ENCODE data around the gene A4GALT. TPM values are rescaled to one million over a fixed set of nuclear protein-coding genes. Genes with fewer than 3 reads are reported as not detected.
"Not testable (repeated sequence)": the region's sequence is repeated elsewhere in the genome, so short reads cannot be mapped to it uniquely, and the experiment has no call there.

Gene A4GALT
- total RNA-seq, 5 donors from 2014 or later (not counting 1 experiment from before 2014, with no cell fraction given) = 0.26 to 0.60 (median 0.46) TPM; not detected in 2

- H3K27me3 Mint-ChIP-seq = peaks cover 0 to 17% of the 10 kb centered on the region in 2 donors
- no peak overlapping the region for H3K27ac Mint-ChIP-seq
- Histone ChIP-seq H3K36me3 (ENCODE audit: control insufficient read depth in 2 of 2, extremely low read depth in 1 of 2, insufficient read depth in 1 of 2, low read length in 1 of 2) (no peaks in the 10 kb centered on the region), H3K27me3 (replicated peaks in 1 of 2; ENCODE audit: control insufficient read depth in 2 of 2, extremely low read depth in 1 of 2, insufficient read depth in 2 of 2, low read length in 1 of 2) (peaks cover 0 to 27% of the 10 kb centered on the region in 2 experiments), H3K4me3 (ENCODE audit: control insufficient read depth in 1 of 2, extremely low read depth in 1 of 2, low read length in 1 of 2) (no peak overlapping the region), H3K4me1 (ENCODE audit: control insufficient read depth in 1 of 2, extremely low read depth in 1 of 2, insufficient read depth in 2 of 2, low read length in 2 of 2) (no peaks in the 10 kb centered on the region), H3K27ac (ENCODE audit: low read length) (no peak overlapping the region), H3K9me3 (no peaks in the 10 kb centered on the region)
- no peak overlapping the region for H3K4me3 Mint-ChIP-seq
- no peaks in the 10 kb centered on the region for H3K36me3 Mint-ChIP-seq
- no peaks in the 10 kb centered on the region for H3K4me1 Mint-ChIP-seq
- WGBS (ENCODE audit: insufficient coverage) = 75% methylated on average over 2 of the region's 9 CpGs
- ChIA-PET CTCF (no interaction called here), POLR2A (no interaction called here)
- H3K9me3 Mint-ChIP-seq = no peaks in the 10 kb centered on the region
- ATAC-seq (replicated peaks in 1 of 4) (no peak), DNase-seq (no peak)
Observed at GRCh38 chr22:42743501-42743991, 22.9 kb upstream of the A4GALT start.

GRCh38 chr22:42742940-42743339 lies 22.3 kb upstream of the A4GALT start:
- ChIA-PET POLR2A (no interaction called here), CTCF (no interaction called here)
- DNase-seq (no peak), ATAC-seq (replicated peaks in 1 of 4) (no peak)
- Histone ChIP-seq H3K27ac (ENCODE audit: low read length) (no peak overlapping the region), H3K9me3 (no peaks in the 10 kb centered on the region), H3K27me3 (replicated peaks in 1 of 2; ENCODE audit: control insufficient read depth in 2 of 2, extremely low read depth in 1 of 2, insufficient read depth in 2 of 2, low read length in 1 of 2) (peaks cover 0 to 27% of the 10 kb centered on the region in 2 experiments), H3K4me3 (ENCODE audit: control insufficient read depth in 1 of 2, extremely low read depth in 1 of 2, low read length in 1 of 2) (no peak overlapping the region), H3K4me1 (ENCODE audit: control insufficient read depth in 1 of 2, extremely low read depth in 1 of 2, insufficient read depth in 2 of 2, low read length in 2 of 2) (no peaks in the 10 kb centered on the region), H3K36me3 (ENCODE audit: control insufficient read depth in 2 of 2, extremely low read depth in 1 of 2, insufficient read depth in 1 of 2, low read length in 1 of 2) (no peaks in the 10 kb centered on the region)
- no peaks in the 10 kb centered on the region for H3K9me3 Mint-ChIP-seq
- no peaks in the 10 kb centered on the region for H3K4me1 Mint-ChIP-seq
- H3K36me3 Mint-ChIP-seq = no peaks in the 10 kb centered on the region
- WGBS (ENCODE audit: insufficient coverage) = 90% methylated on average over 4 of the region's 8 CpGs
- no peak overlapping the region for H3K4me3 Mint-ChIP-seq
- H3K27me3 Mint-ChIP-seq = peaks cover 0 to 17% of the 10 kb centered on the region in 2 donors
- H3K27ac Mint-ChIP-seq = no peak overlapping the region

- ATAC-seq (replicated peaks in 1 of 4); H3K4me3 ChIP-seq (ENCODE audit: control insufficient read depth in 1 of 2, extremely low read depth in 1 of 2, low read length in 1 of 2); H3K9me3 ChIP-seq; H3K4me1 Mint-ChIP-seq; H3K9me3 Mint-ChIP-seq; CTCF ChIA-PET; H3K4me3 Mint-ChIP-seq; H3K4me1 ChIP-seq (ENCODE audit: control insufficient read depth in 1 of 2, extremely low read depth in 1 of 2, insufficient read depth in 2 of 2, low read length in 2 of 2); DNase-seq; H3K27ac ChIP-seq (ENCODE audit: low read length); H3K36me3 ChIP-seq (ENCODE audit: control insufficient read depth in 2 of 2, extremely low read depth in 1 of 2, insufficient read depth in 1 of 2, low read length in 1 of 2); H3K27ac Mint-ChIP-seq; H3K36me3 Mint-ChIP-seq; POLR2A ChIA-PET: not testable (repeated sequence)
- peaks cover 0 to 39% of the 10 kb centered on the region in 2 experiments for H3K27me3 ChIP-seq (replicated peaks in 1 of 2; ENCODE audit: control insufficient read depth in 2 of 2, extremely low read depth in 1 of 2, insufficient read depth in 2 of 2, low read length in 1 of 2)
- 81% methylated on average over 3 of the region's 5 CpGs for WGBS (ENCODE audit: insufficient coverage)
- H3K27me3 Mint-ChIP-seq = peaks cover 0 to 25% of the 10 kb centered on the region in 2 donors
Observed at GRCh38 chr22:42740320-42740719, 19.6 kb upstream of the A4GALT start.

GRCh38 chr22:42734406-42734805 lies 13.7 kb upstream of the A4GALT start:
- ATAC-seq (replicated peaks in 1 of 4) = no peak
- Mint-ChIP-seq H3K4me3 (no peak overlapping the region), H3K27me3 (peaks cover 0 to 16% of the 10 kb centered on the region in 2 donors), H3K36me3 (no peaks in the 10 kb centered on the region), H3K9me3 (no peaks in the 10 kb centered on the region), H3K4me1 (no peaks in the 10 kb centered on the region), H3K27ac (no peak overlapping the region)
- Histone ChIP-seq H3K4me1 (ENCODE audit: control insufficient read depth in 1 of 2, extremely low read depth in 1 of 2, insufficient read depth in 2 of 2, low read length in 2 of 2) (no peaks in the 10 kb centered on the region), H3K27me3 (replicated peaks in 1 of 2; ENCODE audit: control insufficient read depth in 2 of 2, extremely low read depth in 1 of 2, insufficient read depth in 2 of 2, low read length in 1 of 2) (peaks cover 0 to 25% of the 10 kb centered on the region in 2 experiments), H3K27ac (ENCODE audit: low read length) (no peak overlapping the region), H3K9me3 (no peaks in the 10 kb centered on the region), H3K36me3 (ENCODE audit: control insufficient read depth in 2 of 2, extremely low read depth in 1 of 2, insufficient read depth in 1 of 2, low read length in 1 of 2) (no peaks in the 10 kb centered on the region), H3K4me3 (ENCODE audit: control insufficient read depth in 1 of 2, extremely low read depth in 1 of 2, low read length in 1 of 2) (no peak overlapping the region)
- POLR2A ChIA-PET = no interaction called here
- CTCF ChIA-PET = no interaction called here
- 71% methylated on average over 5 of the region's 6 CpGs for WGBS (ENCODE audit: insufficient coverage)
- DNase-seq = no peak

- DNase-seq; ATAC-seq (replicated peaks in 1 of 4); H3K4me1 ChIP-seq (ENCODE audit: control insufficient read depth in 1 of 2, extremely low read depth in 1 of 2, insufficient read depth in 2 of 2, low read length in 2 of 2); H3K36me3 Mint-ChIP-seq; H3K27ac ChIP-seq (ENCODE audit: low read length); H3K9me3 ChIP-seq; H3K4me1 Mint-ChIP-seq; H3K27ac Mint-ChIP-seq; H3K4me3 ChIP-seq (ENCODE audit: control insufficient read depth in 1 of 2, extremely low read depth in 1 of 2, low read length in 1 of 2); H3K36me3 ChIP-seq (ENCODE audit: control insufficient read depth in 2 of 2, extremely low read depth in 1 of 2, insufficient read depth in 1 of 2, low read length in 1 of 2); H3K4me3 Mint-ChIP-seq; H3K9me3 Mint-ChIP-seq; POLR2A ChIA-PET; CTCF ChIA-PET: not testable (repeated sequence)
- H3K27me3 Mint-ChIP-seq = peaks cover 0 to 10% of the 10 kb centered on the region in 2 donors
- peaks cover 0 to 30% of the 10 kb centered on the region in 2 experiments for H3K27me3 ChIP-seq (replicated peaks in 1 of 2; ENCODE audit: control insufficient read depth in 2 of 2, extremely low read depth in 1 of 2, insufficient read depth in 2 of 2, low read length in 1 of 2)
- no CpG with 5 or more reads among the region's 3 CpGs for WGBS (ENCODE audit: insufficient coverage)
Observed at GRCh38 chr22:42733394-42733793, 12.7 kb upstream of the A4GALT start.

- Mint-ChIP-seq H3K4me3 (no peak overlapping the region), H3K9me3 (no peaks in the 10 kb centered on the region), H3K36me3 (no peaks in the 10 kb centered on the region), H3K27ac (no peak overlapping the region), H3K4me1 (no peaks in the 10 kb centered on the region), H3K27me3 (peaks cover 4 to 13% of the 10 kb centered on the region in 2 donors)
- DNase-seq (no peak), ATAC-seq (replicated peaks in 1 of 4) (no peak)
- Histone ChIP-seq H3K4me1 (ENCODE audit: control insufficient read depth in 1 of 2, extremely low read depth in 1 of 2, insufficient read depth in 2 of 2, low read length in 2 of 2) (no peaks in the 10 kb centered on the region), H3K36me3 (ENCODE audit: control insufficient read depth in 2 of 2, extremely low read depth in 1 of 2, insufficient read depth in 1 of 2, low read length in 1 of 2) (no peaks in the 10 kb centered on the region), H3K27ac (ENCODE audit: low read length) (no peak overlapping the region), H3K9me3 (no peaks in the 10 kb centered on the region), H3K4me3 (ENCODE audit: control insufficient read depth in 1 of 2, extremely low read depth in 1 of 2, low read length in 1 of 2) (no peak overlapping the region), H3K27me3 (replicated peaks in 1 of 2; ENCODE audit: control insufficient read depth in 2 of 2, extremely low read depth in 1 of 2, insufficient read depth in 2 of 2, low read length in 1 of 2) (peaks cover 0 to 39% of the 10 kb centered on the region in 2 experiments)
- CTCF ChIA-PET = interaction anchor here in 1 of 2 donors (0.6 kb wide), 1 partner anchor 176 kb away, joined by 4 read pairs; no protein-coding TSS in a partner anchor
- POLR2A ChIA-PET = no interaction called here
- 79% methylated on average over 6 of the region's 6 CpGs for WGBS (ENCODE audit: insufficient coverage)
Observed at GRCh38 chr22:42732081-42732480, 11.4 kb upstream of the A4GALT start.

GRCh38 chr22:42726811-42727210 lies 6.1 kb upstream of the A4GALT start:
- Mint-ChIP-seq H3K27ac (no peak overlapping the region), H3K9me3 (no peaks in the 10 kb centered on the region), H3K36me3 (no peaks in the 10 kb centered on the region), H3K27me3 (peaks cover 29 to 32% of the 10 kb centered on the region in 2 donors), H3K4me1 (peaks cover 0 to under 1% (median 0%) of the 10 kb centered on the region in 3 donors), H3K4me3 (no peak overlapping the region)
- H3K4me3 ChIP-seq (ENCODE audit: control insufficient read depth in 1 of 2, extremely low read depth in 1 of 2, low read length in 1 of 2) = no peak overlapping the region
- H3K9me3 ChIP-seq = no peaks in the 10 kb centered on the region
- ChIA-PET CTCF (no interaction called here), POLR2A (no interaction called here)
- no peak overlapping the region for H3K27ac ChIP-seq (ENCODE audit: low read length)
- DNase-seq (no peak), ATAC-seq (replicated peaks in 1 of 4) (no peak)
- no peaks in the 10 kb centered on the region for H3K36me3 ChIP-seq (ENCODE audit: control insufficient read depth in 2 of 2, extremely low read depth in 1 of 2, insufficient read depth in 1 of 2, low read length in 1 of 2)
- no peaks in the 10 kb centered on the region for H3K4me1 ChIP-seq (ENCODE audit: control insufficient read depth in 1 of 2, extremely low read depth in 1 of 2, insufficient read depth in 2 of 2, low read length in 2 of 2)
- WGBS (ENCODE audit: insufficient coverage) = 46% methylated on average over 2 of the region's 6 CpGs
- H3K27me3 ChIP-seq (replicated peaks in 1 of 2; ENCODE audit: control insufficient read depth in 2 of 2, extremely low read depth in 1 of 2, insufficient read depth in 2 of 2, low read length in 1 of 2) = peaks cover 0 to 64% of the 10 kb centered on the region in 2 experiments

All from T-cell (primary cell).